GM12873 (cell line): ENCODE measurements around the gene TREM1.

Experiments
- CTCF ChIP-seq: IDR thresholded peaks from 2 replicates; pipeline ENCODE4 v1.5.1; 2012; ENCODE audit warnings: low read depth, mild to moderate bottlenecking, moderate library complexity, low read length, control low read depth; ENCODE audit not compliant: insufficient read depth; ENCODE audit errors: missing control alignments

Gene TREM1

GRCh38 chr6:41237128-41237527, 49.4 kb downstream of the TREM1 start:
- TF ChIP-seq CTCF = no peak

GRCh38 chr6:41236276-41236675, 50.2 kb downstream of the TREM1 start:
- TF ChIP-seq CTCF = no peak

GRCh38 chr6:41232667-41233066, 53.8 kb downstream of the TREM1 start:
- no peak for TF ChIP-seq CTCF

GRCh38 chr6:41231246-41231645, 55.2 kb downstream of the TREM1 start:
- no peak for TF ChIP-seq CTCF

GRCh38 chr6:41229721-41230120, 56.8 kb downstream of the TREM1 start:
- no peak for TF ChIP-seq CTCF

GRCh38 chr6:41228616-41229015, 57.9 kb downstream of the TREM1 start:
- peak; percentile 38 for TF ChIP-seq CTCF

GRCh38 chr6:41228096-41228495, 58.4 kb downstream of the TREM1 start, which contains the start of gene TREML4:
TSS of gene TREML4 (plus strand) at chr6:41228349. CDS start at chr6:41228428, 79 bp downstream.
- TF ChIP-seq CTCF = no peak
